NCI-H2081 (cell line): ENCODE results near the gene NEDD9.

Source experiments
- DNase-seq, 2 experiments: peaks; one replicate each; lab custom pipeline; 2025; lab: John Stamatoyannopoulos, UW

NEDD9 gene

GRCh38 chr6:11142296-11143027 is 90.0 kb downstream of the NEDD9 start:
- DNase-seq, result no peak

- no peak for DNase-seq
These were observed 91.2 kb downstream of the NEDD9 start for GRCh38 chr6:11141295-11141694.

DNA sequence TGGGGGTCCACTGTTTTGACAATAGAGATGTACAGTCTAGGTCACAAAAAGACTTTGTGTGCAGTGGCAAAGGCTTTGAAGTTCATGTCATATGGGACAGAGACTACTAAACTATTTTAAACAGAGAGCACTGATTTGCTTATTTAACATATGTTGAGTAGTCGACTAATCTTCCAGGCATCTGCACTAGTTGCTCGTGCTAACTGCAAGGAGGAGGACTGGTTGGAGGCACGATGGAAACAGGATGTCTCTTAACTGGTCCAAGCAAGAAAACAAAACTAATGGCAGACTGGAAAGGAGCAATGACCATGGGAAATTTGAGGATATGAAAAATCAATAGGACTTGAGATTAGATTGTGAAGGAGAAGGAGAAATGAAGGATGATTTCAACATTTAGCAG is 92.4 kb downstream of the NEDD9 start:
- no peak for DNase-seq

- DNase-seq, result no peak
These were observed 93.2 kb downstream of the NEDD9 start for GRCh38 chr6:11139051-11139960.

DNA sequence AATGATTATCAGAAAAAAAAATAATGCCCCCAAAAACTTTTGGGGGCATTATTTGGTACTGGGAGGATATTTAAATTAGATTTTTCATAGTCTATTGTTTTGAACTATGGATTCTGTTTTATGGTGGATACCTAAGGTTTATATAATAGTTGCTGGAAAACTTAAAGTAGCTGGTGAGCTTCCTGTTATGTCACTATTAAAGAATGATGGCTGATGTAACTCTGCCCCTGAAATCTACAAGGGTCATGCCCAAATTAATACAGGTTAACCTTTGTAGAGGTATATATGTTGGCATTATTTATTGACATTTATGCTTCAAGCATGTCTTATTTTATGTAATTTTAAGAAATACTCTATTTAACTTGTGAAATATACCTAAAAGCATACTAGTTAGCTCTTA is 95.7 kb downstream of the NEDD9 start:
- DNase-seq, result no peak
